ENCODE measurements around the gene IKZF1.
A peak's percentile ranks its signal among the peaks of the same experiment; 100 is the strongest.
"Not testable (repeated sequence)": the region's sequence is repeated elsewhere in the genome, so short reads cannot be mapped to it uniquely, and the experiment has no call there.

The IKZF1 gene

DNA sequence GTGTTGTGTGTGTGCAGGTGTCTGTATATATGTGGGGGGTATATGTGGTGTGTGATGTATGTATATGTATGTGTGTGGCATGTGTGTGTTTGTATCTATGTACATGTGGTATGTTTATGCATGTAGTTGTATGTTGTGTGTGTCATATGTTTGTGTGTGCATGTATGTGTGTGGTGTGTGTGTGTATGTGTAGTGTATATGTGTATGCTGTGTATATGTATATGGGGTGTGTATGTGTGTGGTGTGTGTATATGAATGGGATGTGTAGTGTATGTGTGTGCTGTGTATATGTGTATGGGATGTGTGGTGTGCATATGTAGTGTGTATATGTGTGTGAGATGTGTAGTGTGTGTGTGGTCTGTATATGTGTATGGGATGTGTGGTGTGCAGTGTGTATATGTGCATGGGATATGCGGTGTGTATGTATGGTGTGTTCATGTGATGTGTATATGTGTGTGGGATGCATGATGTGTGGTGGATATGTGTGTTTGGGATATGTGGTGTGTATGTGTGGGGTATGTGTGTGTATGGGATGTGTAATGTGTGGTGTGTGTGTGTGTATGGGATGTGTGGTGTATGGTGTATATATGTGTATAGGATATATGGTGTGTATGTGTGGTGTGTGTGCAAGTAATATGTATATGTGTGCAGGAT lies 30.0 kb downstream of the IKZF1 start:
- no peak for DNase-seq (ENCODE audit: low spot score)

DNA sequence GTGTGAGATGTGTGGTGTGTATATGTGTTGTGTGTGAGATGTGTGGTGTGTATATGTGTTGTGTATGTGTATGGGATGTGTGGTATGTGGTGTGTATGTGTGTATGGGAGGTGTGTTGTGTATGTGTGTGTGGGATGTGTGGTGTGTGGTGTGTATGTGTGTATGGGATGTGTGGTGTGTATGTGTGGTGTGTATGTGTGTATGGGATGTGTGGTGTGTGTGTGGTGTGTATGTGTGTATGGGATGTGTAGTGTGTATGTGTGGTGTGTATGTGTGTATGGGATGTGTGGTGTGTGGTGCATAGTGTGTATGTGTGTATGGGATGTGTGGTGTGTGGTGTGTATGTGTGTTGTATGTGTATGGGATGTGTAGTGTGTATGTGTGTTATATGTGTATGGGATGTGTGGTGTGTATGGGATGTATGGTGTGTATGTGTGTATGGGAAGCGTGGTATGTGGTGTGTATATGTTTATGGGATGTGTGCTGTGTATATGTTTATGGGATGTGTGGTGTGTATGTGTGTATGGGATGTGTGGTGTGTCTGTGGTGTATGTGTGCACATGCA lies 30.8 kb downstream of the IKZF1 start:
- no peak for DNase-seq (ENCODE audit: low spot score)

DNA sequence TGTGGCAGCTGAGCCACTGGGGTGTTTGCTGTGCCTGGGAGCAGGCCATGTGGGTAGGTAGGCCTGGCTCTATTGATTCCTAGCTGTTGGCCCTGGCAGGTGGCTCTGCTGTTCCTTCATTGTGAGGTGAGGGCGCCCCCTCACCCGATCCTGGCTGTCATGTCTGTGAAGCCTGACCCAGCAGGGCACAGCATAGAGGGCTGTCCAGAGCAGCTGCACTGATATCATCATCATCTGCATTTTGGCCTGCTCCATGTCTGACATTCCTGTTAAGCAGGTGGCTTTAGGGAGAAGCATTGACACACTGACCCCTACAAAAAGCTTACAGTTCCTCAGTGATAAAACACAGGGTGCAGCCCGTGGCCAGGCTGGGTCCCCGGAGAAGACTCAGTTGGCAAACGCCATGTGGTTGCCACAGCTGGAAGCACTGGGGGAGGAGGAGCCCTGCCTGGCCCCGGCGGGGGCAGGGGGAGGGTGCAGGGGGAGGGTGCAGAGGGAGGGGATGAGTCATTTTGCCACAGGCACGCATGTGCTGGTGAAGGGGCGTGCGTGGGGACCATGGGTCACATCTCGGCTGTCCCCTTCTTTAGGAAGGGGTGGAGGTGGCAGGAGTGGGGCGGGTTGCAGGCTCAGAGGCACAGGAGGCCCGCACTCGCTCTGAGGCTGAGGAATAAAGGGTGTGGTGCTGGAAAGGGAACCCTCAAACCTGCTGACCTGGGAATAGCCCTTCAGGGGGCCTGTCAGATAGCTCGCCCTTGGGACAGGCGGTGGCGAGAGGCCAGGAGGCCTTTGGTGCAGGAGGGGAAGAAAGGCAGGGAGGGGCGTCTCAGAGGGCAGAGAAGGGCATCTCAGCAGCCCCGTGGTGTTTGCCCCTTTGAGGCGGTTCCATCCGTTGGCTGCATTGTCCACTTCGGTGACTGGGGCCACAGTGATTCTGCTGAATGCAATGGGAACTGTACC lies 31.6 kb downstream of the IKZF1 start:
- DNase-seq (ENCODE audit: low spot score), result peak; percentile 86

DNA sequence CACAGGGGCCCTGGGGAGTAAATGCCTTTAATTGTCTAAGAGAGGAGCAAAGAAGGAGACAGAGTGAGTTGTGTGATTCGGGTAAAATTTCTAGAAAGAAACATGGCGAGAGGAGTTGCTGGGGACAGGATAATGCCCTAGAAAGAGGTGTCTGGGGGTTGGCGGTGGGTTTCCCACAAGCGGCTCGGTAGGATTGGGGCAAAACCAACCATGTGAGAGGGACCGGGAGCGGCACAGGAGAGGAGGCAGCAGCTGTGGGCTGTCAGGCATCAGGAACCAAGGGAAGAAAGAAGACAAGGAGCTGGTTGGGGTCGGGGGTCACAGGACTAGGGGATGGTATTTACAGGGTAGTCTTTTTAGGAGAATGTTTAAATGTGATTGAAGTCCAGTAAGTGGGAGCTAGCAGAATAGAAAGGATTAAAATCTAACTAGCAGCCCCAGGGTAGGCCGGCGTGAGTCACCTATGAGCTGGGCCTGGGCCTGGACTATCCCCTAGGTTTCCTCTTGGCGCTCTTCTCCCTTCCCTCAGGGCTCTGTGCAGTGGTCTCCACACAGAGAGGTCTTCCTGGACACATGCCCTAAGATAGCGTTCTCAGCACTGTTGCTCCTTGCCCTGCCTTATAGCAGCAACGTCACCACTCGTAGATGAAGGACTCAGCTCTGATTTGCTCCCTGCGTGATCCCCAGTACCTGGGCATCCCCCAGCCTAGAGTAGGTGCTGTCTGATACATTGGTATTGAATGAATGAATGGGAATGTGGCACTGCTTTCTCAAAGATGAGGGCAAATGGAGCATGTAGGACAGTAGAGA lies 32.6 kb downstream of the IKZF1 start:
- DNase-seq (ENCODE audit: low spot score), result no peak

GRCh38 chr7:50339472-50339871 lies 35.0 kb downstream of the IKZF1 start:
- DNase-seq (ENCODE audit: low spot score), result not testable (repeated sequence)

DNA sequence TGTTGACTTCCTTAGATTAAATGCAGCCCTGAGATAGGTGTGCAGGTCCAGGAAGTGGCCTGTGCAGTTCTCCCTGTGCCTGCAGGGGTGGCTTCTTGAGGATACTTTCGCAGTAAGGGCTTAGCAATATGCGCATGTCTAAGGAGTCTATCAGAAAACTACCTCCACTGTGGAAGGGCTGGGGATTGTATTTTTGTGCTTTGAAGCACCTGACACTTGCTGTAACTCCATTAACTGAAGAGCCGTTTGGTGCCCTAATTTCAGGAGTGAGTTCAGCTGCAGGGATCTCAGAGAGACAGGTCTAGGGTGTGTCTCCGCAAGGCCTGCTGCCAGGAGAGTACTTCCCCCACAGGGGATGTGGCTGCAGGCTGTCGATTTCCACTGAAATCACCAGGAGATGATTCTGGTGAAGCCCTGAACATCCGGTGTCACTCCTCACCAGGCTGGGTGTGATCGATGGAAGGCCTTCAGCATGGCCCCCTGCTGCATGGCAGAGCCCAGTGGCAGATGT lies 35.5 kb downstream of the IKZF1 start:
- DNase-seq (ENCODE audit: low spot score), result no peak

- DNase-seq (ENCODE audit: low spot score), result no peak
Measured at GRCh38 chr7:50341724-50342123, 37.2 kb downstream of the IKZF1 start.

- DNase-seq (ENCODE audit: low spot score), result no peak
Measured at GRCh38 chr7:50342616-50343114, 38.1 kb downstream of the IKZF1 start.

- peak; percentile 68 for DNase-seq (ENCODE audit: low spot score)
Measured at GRCh38 chr7:50346545-50347497, 42.3 kb downstream of the IKZF1 start.

DNA sequence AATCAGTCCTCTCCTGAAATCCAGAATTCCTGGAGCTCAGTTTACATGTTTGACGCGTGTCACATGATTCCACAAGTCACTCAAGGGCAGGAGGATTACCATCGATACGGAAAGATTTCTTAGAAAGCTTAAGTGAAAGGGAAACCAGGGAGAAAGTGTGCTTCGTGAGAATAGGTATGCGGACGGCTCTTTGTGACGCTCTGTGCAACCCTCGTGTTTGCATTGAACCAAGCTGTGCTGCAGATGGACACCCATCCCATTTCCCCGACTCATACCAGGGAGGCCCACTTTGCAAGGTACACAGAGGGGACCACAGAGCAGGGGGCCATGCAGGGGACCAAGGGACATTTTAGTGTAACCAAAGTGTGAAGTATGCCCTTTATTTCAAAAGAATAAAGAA lies 43.2 kb downstream of the IKZF1 start:
- DNase-seq (ENCODE audit: low spot score), result no peak

- DNase-seq (ENCODE audit: low spot score), result no peak
Measured at GRCh38 chr7:50348469-50349162, 44.1 kb downstream of the IKZF1 start.

DNA sequence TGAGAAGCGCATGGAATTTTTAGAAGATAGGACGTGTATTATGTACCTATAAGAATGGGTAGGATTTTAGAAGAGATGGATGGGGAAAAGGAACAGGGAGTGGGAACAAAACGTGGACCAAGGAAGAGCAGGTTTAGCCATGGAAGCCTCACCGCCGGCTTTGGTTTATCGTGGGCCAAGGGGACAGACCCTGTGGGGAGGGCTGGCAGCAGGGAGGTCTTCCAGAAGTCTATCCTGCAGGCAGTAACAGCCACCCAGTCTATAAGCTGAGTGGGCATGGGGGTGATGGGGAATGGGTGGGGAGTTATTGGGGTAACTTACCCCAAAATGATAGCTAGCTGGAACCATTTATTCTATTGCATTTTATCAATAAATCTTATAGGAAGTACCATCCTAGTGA lies 44.9 kb downstream of the IKZF1 start:
- DNase-seq (ENCODE audit: low spot score), result no peak

- no peak for DNase-seq (ENCODE audit: low spot score)
Measured at GRCh38 chr7:50349963-50350944, 45.7 kb downstream of the IKZF1 start.

DNA sequence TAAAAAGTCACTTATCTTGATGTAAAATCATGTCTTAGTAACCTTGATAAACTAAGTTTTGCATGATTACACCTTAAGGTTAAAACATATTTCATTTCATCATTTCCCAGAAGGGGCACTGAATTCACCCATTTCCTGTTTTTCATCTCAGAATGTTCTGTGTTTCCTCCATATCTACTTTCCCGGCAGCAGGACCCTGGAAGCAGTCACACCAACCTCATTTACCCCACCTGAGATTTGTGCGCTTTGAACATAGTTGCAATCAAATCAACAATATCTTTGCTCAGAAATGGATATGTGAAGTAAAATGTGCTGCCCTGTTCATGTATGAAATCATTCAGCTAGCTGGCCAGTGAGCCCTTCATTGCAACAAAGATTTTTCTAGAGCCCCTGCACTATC lies 46.8 kb downstream of the IKZF1 start:
- DNase-seq (ENCODE audit: low spot score), result no peak

DNA sequence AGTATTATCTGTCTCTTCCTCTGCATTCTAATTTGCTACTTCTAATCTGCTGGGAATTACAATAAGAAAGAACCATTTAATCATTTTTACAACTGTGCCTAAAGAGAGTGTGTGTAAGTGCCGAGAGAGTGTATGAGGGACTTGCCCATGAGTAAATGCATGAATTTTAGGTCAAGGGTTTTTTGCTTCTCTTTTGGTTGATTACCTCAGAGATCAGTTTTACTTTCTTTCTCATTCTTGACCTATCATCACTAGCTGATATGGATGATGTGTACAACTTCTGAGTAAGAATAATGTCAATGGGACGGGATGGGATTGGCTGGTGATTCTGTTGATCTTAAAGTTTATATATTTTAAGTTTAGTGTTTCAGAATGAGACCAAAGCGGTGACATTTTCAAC lies 47.8 kb downstream of the IKZF1 start:
- no peak for DNase-seq (ENCODE audit: low spot score)

GRCh38 chr7:50352751-50353150 lies 48.2 kb downstream of the IKZF1 start:
- no peak for DNase-seq (ENCODE audit: low spot score)

- no peak for DNase-seq (ENCODE audit: low spot score)
Measured at GRCh38 chr7:50353201-50353600, 48.7 kb downstream of the IKZF1 start.

- no peak for DNase-seq (ENCODE audit: low spot score)
Measured at GRCh38 chr7:50353894-50354595, 49.5 kb downstream of the IKZF1 start.
